T-helper 22 cell (primary cell): ENCODE results near the gene SLC22A13.
"Not testable (repeated sequence)": the region's sequence is repeated elsewhere in the genome, so short reads cannot be mapped to it uniquely, and the experiment has no call there.

Source experiments
- DNase-seq: peaks from one replicate; pipeline ENCODE4 v3.0.0-alpha.2; 2020; ENCODE audit warnings: low read depth

SLC22A13 gene

GRCh38 chr3:38264353-38264771, 1.2 kb upstream of the SLC22A13 start:
- DNase-seq = no peak

DNA sequence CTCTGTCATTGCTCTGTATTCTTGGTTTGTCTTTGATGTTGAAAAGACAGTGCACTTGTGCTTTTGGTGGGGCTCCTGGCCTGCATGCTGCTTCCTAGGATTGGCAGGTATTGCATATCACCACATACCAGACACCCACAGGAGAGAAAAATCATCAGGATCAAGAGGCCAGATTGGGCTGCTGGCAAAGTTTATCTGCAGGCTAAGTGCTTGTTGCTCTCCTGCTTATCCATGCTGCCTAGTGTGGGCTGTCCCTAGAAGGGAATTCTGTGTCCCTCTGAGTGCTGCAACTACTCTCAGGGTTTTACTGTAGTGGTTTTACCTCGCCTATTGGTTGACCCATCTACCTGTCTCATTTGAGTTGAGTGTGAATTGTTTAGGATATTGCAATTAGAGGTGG, 833 bp upstream of the SLC22A13 start:
- no peak for DNase-seq

DNA sequence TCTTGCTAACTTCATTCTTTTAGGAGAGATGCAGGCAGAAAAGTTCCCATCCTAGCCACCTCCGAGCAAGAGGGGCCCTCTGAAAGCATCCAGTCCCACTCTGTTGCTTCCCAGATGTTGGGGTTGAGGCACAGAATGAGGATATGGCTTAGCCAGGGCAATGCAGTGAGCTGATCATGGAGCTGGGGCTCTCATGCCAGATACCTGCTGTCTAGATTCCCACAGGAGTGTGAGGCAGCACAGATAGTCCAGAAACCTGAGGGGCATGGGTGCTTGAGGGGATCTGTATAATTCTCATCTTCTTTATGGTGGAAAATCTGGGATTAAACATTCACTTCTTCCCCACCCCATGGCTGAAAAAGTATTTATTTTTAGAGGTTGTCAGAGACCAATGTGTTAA, 1.2 kb downstream of the SLC22A13 start:
- no peak for DNase-seq

DNA sequence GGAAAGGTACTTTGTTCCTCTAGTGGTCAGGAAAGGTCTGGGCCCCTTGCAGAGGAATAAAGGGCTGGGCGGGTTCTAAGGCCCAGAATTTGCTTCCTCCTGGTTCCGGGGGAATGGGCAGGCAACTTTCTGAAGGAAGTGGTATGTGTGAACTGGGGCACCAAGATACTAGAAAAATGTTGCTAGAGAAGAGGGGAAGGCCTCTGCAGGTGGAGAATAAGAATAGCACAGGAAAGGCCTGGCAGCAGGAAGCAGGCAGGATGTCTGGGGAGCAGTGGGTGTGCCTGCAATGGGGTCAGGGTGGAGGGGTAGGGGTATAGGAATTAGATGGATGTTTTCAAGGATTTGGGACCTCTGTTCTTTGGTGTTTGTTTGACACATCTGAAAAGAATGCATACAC, 2.0 kb downstream of the SLC22A13 start:
- DNase-seq = no peak

- no peak for DNase-seq
These were observed 2.5 kb downstream of the SLC22A13 start for GRCh38 chr3:38268087-38268486.

- no peak for DNase-seq
These were observed 2.9 kb downstream of the SLC22A13 start for GRCh38 chr3:38268522-38268921.

DNA sequence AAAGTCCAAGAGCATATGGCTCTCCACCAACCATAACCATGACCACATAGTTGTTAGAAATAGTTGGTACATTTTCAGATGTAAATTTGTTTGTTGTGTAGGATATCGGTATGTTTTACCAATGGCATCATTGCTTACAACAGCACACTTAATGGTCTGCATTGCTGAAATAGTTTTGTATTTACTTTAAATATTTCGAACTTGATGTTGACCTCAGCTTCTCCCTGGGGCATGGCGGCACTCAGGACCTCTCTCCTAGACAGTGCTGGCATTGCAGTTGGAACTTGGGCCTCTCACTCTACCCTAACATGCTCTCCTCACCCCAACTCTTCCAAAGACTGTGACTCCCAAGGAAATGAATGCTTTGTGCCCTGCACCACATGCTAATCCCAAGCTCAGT, 5.0 kb downstream of the SLC22A13 start:
- DNase-seq = no peak

- no peak for DNase-seq
These were observed 5.9 kb downstream of the SLC22A13 start for GRCh38 chr3:38271553-38271952.

DNA sequence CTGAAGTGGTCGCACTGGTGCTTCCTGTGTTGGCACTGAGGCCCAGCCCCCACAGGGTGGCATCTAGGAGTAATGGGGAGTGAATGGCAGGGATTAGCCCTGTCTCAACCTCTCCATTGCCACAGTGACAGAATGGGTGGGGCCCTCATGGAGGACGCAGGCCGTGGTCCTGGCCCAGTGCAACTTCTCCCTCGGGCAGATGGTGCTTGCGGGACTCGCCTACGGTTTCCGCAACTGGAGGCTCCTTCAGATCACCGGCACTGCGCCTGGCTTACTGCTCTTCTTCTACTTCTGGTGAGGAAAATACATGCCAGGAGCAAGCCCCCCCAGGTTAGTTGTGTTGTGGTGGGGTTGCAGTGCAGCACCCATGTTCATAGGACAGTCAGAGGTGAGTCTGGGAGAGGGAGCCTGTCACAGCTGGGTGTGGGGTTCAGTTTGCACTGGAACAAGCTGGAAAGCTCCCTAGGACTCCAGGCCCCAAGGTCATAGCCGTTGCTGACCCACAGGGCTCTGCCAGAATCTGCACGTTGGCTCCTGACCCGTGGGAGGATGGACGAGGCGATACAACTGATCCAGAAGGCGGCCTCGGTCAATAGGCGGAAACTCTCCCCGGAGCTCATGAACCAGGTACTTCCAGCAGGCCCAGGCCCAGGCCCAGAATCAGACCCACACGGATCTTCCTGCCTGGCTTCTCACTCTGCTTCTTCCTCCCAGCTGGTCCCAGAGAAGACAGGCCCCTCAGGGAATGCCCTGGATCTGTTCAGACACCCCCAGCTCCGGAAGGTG, 9.4 kb downstream of the SLC22A13 start:
- DNase-seq = no peak

DNA sequence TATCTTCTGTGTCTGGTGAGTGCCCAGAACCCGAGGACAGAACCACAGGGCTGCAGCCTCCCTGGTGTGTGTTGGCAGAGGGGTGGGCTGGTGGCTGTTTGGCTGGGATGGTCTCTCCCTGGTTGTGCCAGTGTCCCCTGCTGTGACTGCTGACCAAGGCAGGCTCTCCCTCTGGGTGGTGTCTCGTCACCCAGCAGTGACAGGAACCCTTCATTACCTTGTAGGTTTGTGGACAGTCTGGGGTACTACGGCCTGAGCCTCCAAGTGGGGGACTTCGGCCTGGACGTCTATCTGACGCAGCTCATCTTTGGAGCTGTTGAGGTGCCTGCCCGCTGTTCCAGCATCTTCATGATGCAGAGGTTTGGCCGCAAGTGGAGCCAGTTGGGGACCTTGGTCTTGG, 10.0 kb downstream of the SLC22A13 start:
- no peak for DNase-seq

DNA sequence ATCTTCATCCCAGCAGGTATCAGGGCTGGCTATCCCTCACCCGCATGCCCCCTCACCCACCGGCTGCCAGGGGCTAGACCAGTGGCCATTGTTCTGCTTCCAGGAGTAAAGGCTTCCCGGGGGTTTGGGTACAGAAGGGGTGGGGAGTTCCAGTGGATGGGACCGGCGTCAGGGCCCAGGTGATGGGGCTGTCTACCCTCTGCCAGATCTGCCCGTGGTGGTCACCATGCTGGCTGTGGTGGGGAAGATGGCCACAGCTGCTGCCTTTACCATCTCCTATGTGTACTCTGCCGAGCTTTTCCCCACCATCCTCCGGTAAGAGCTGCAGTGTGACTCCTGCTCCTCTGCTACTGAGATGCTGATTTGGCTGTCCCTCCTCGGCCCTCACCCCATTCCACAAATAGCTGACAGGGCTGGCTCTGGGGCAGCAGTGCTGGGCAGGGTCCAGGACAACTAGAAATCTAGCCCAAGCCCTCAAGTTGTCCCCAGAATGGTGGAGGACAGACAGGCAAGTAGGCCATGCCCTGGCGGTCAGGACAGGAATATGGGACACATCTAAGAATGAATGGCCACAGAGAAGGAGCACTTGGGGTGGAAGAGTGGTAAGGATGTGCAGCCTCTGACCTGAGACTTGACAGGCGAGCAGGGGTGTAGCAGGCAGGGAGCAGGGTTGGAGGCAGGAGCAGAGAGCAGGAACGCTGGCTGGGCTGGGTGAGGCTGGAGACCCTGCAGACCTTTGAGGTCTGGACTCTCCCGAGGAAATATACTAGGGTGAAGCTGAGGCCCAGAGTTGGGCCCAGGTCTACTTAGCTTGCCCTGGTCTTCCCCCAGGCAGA, 10.7 kb downstream of the SLC22A13 start:
- DNase-seq = no peak

GRCh38 chr3:38276917-38277630, 11.5 kb downstream of the SLC22A13 start:
- no peak for DNase-seq

DNA sequence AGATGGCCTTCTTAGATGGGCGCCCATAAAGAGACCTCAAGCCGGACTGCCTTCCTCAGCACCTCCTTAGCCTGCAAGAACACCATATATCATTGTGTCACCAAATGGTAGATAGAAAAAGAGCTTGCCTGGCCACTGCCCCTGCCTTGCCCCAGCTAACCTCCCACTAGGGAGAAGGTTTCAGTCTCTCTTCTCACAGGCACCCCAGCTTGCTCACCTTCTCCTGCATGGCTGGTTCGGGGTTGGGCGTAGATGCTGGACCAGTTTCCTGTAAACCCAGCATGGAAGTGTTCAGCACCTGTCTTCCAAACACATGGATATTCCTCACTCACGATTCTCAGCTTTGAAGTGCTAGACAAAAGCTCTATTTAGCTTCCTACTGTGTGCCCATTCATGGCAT, 13.2 kb downstream of the SLC22A13 start:
- no peak for DNase-seq

GRCh38 chr3:38281895-38282686, 16.5 kb downstream of the SLC22A13 start, which contains the start of gene SLC22A14:
Gene SLC22A14, plus strand, starts transcription at chr3:38282294. Its CDS starts 23,733 bp downstream, at chr3:38306027.
- DNase-seq = no peak

- DNase-seq = no peak
These were observed 18.5 kb downstream of the SLC22A13 start for GRCh38 chr3:38283810-38284755.

- no peak for DNase-seq
These were observed 19.1 kb downstream of the SLC22A13 start for GRCh38 chr3:38284756-38285150.

GRCh38 chr3:38289286-38290217, 23.9 kb downstream of the SLC22A13 start:
- DNase-seq = not testable (repeated sequence)

GRCh38 chr3:38297053-38297452, 31.4 kb downstream of the SLC22A13 start:
- not testable (repeated sequence) for DNase-seq

DNA sequence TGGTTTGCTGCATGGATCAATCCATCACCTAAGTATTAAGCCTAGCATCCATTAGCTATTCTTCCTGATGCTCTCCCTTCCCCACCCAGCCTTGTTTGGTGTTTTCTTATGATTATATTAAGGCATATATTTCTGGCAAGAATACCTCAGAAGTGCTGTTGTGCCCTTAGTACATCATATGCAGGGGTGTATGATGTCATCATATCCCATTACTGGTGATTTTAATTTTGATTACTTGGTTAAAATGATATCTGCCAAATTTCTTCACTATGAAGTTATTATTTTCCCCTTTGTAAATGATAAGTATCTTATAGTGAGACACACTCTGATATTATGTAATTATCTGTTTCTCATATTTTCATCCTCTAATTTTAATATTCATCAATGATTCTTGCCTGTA, 31.9 kb downstream of the SLC22A13 start:
- no peak for DNase-seq
